PC-9 (cell line): ENCODE results near the gene FASTKD2. TPM values are rescaled to one million over a fixed set of nuclear protein-coding genes. Genes with fewer than 3 reads are reported as not detected.

ENCODE experiments used
- BruUV-seq: library from RNA; stranded (reverse); fragments of 400-500 nt; replicated peaks from 2 replicates; lab custom pipeline; 2021; lab: Mats Ljungman, UMichigan
- CTCF ChIA-PET: fragments of 300-600 bp; sonication (Branson Sonifier 250); formaldehyde crosslinking; loops from one replicate; lab custom pipeline; 2022; ENCODE audit warnings: antibody characterized with exemption; lab: Charles Lee
- POLR2A ChIA-PET: fragments of 300-600 bp; sonication (Branson Sonifier 250); formaldehyde crosslinking; loops from one replicate; lab custom pipeline; 2022; ENCODE audit warnings: antibody characterized with exemption; ENCODE audit not compliant: unreplicated experiment; lab: Charles Lee
- DNase-seq, 2 experiments: peaks; one replicate each; pipeline versions ENCODE4 v3.0.0 to v3.0.0-alpha.2; 2015 to 2022; ENCODE audit warnings: mixed read lengths in 1 of 2
- H2AFZ ChIP-seq: fragments of 200-600 bp; sonication (generic); 2 replicates; pipeline ENCODE4 v1.8.1; 2017; ENCODE audit warnings: antibody characterized with exemption
- H3F3A ChIP-seq: fragments of 200-600 bp; sonication (generic); 2 replicates; pipeline ENCODE4 v1.8.1; 2017; ENCODE audit warnings: antibody characterized with exemption, mild to moderate bottlenecking, low read depth; ENCODE audit not compliant: insufficient read depth
- H3K27ac ChIP-seq: fragments of 200-600 bp; sonication (generic); 2 replicates; pipeline ENCODE4 v1.6.1; 2016; ENCODE audit warnings: mixed run types
- H3K27me3 ChIP-seq: fragments of 200-600 bp; sonication (generic); 2 replicates; pipeline ENCODE4 v1.6.1; 2016; ENCODE audit warnings: low read depth, mixed run types; ENCODE audit not compliant: insufficient read depth
- H3K36me3 ChIP-seq: fragments of 200-600 bp; sonication (generic); 2 replicates; pipeline ENCODE4 v1.6.1; 2016; ENCODE audit warnings: low read depth, mixed run types
- H3K4me1 ChIP-seq: fragments of 200-600 bp; sonication (generic); replicated peaks from 2 replicates; pipeline ENCODE4 v1.6.1; 2016; ENCODE audit warnings: mixed run types; ENCODE audit not compliant: insufficient read depth
- H3K4me2 ChIP-seq: fragments of 200-600 bp; sonication (generic); 2 replicates; pipeline ENCODE4 v1.6.1; 2017; ENCODE audit warnings: mixed run types
- H3K4me3 ChIP-seq: fragments of 200-600 bp; sonication (generic); 2 replicates; pipeline ENCODE4 v1.6.1; 2016; ENCODE audit warnings: mixed run types
- H3K79me2 ChIP-seq: fragments of 200-600 bp; sonication (generic); 2 replicates; pipeline ENCODE4 v1.6.1; 2017; ENCODE audit warnings: low read depth, mixed run types
- H3K9me2 ChIP-seq: fragments of 200-600 bp; sonication (generic); 2 replicates; pipeline ENCODE4 v1.8.1; 2017; ENCODE audit warnings: mild to moderate bottlenecking; ENCODE audit not compliant: insufficient read depth
- H3K9me3 ChIP-seq: fragments of 200-600 bp; sonication (generic); 2 replicates; pipeline ENCODE4 v1.8.1; 2016; ENCODE audit warnings: low read depth; ENCODE audit not compliant: insufficient read depth
- H4K20me1 ChIP-seq: fragments of 200-600 bp; sonication (generic); 2 replicates; pipeline ENCODE4 v1.8.1; 2017; ENCODE audit not compliant: insufficient read depth
- EZH2 ChIP-seq: fragments of 200-600 bp; sonication (generic); IDR thresholded peaks from 2 replicates; pipeline ENCODE4 v1.8.0; 2017; ENCODE audit warnings: antibody characterized with exemption, low read depth
- intact Hi-C: fragments of 100-400 bp; cut with micrococcal nuclease; formaldehyde crosslinking; loops from one replicate; pipeline ENCODE4 v1.10.0; 2022; ENCODE audit not compliant: unreplicated experiment
- total RNA-seq: library from RNA; stranded (reverse); gene quantifications from 2 replicates; pipeline ENCODE4 v1.2.3, GENCODE V29; 2021
- TF ChIP-seq, protein P1 (sequence below): fragments of 200-600 bp; sonication (generic); conservative IDR thresholded peaks from 2 replicates; pipeline ENCODE4 v1.6.1; 2017; ENCODE audit warnings: mixed run types, antibody characterized with exemption, mild to moderate bottlenecking, moderate library complexity

The FASTKD2 gene
- total RNA-seq, 1 experiment from 2014 or later = 12.1 TPM

DNA sequence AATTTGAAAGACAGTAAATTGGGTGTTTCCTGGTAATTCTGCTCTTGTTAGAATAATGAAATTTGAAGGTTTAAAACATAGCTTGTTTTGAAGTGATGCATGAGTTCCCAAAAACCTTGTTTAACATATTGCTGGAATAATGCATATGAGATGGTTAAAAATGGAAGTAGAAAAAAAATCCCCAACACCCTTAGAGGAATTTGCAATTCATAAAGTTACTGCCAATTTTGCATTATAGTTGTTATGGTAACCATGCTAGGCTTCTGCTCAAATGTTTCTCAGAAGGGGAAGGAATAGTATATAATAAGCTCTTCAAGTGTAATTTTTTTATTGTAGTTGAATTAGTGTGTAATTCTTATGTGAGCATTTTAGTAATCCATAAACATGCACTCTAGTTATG is 49.1 kb downstream of the FASTKD2 start:
- Histone ChIP-seq H3K27me3 (no peaks in the 10 kb centered on the region), H3K9me3 (no peaks in the 10 kb centered on the region), H3K27ac (no peak overlapping the region), H3K9me2 (no peaks in the 10 kb centered on the region), H3K79me2 (no peaks in the 10 kb centered on the region), H4K20me1 (no peaks in the 10 kb centered on the region), H3K4me3 (no peak overlapping the region), H2AFZ (no peak overlapping the region), H3F3A (no peaks in the 10 kb centered on the region), H3K4me2 (no peak overlapping the region), H3K4me1 (no peaks in the 10 kb centered on the region), H3K36me3 (no peaks in the 10 kb centered on the region)
- ChIA-PET POLR2A (interaction anchor here (0.7 kb wide), 1 partner anchor 206 kb away, joined by 3 read pairs; no protein-coding TSS in a partner anchor), CTCF (no interaction called here)
- TF ChIP-seq, protein P1, sequence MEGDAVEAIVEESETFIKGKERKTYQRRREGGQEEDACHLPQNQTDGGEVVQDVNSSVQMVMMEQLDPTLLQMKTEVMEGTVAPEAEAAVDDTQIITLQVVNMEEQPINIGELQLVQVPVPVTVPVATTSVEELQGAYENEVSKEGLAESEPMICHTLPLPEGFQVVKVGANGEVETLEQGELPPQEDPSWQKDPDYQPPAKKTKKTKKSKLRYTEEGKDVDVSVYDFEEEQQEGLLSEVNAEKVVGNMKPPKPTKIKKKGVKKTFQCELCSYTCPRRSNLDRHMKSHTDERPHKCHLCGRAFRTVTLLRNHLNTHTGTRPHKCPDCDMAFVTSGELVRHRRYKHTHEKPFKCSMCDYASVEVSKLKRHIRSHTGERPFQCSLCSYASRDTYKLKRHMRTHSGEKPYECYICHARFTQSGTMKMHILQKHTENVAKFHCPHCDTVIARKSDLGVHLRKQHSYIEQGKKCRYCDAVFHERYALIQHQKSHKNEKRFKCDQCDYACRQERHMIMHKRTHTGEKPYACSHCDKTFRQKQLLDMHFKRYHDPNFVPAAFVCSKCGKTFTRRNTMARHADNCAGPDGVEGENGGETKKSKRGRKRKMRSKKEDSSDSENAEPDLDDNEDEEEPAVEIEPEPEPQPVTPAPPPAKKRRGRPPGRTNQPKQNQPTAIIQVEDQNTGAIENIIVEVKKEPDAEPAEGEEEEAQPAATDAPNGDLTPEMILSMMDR = no peak
- no peak for TF ChIP-seq EZH2
- no peak for DNase-seq
- intact Hi-C loops = no loop called here
- no TSS peak for BruUV-seq

DNA sequence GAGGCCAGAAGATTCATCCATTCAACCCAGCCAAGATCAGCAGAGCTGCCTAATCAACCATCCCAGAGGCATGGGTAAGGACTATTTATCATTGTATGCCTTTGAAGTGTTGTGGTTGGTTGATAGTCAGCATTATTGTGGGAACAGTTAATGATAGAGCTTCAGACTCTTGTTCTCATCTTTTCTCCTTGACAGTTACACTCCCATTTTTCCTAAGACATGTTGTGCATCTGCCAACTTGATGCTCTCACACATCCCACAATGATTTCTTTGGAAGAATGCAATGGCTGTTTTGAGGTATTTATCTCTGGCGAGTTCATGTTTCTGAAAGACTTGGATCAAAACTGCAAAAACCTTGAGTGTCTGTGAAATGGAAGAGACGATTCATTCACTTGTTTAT is 55.4 kb downstream of the FASTKD2 start:
- Histone ChIP-seq H3K9me3 (no peaks in the 10 kb centered on the region), H4K20me1 (no peaks in the 10 kb centered on the region), H3F3A (no peaks in the 10 kb centered on the region), H3K4me3 (no peak overlapping the region), H2AFZ (no peak overlapping the region), H3K27me3 (no peaks in the 10 kb centered on the region), H3K9me2 (no peaks in the 10 kb centered on the region; the same call in 1 of the 2 replicates), H3K27ac (no peak overlapping the region), H3K4me1 (no peaks in the 10 kb centered on the region), H3K36me3 (no peaks in the 10 kb centered on the region), H3K79me2 (no peaks in the 10 kb centered on the region), H3K4me2 (no peak overlapping the region)
- DNase-seq = no peak
- no peak for TF ChIP-seq EZH2
- TF ChIP-seq, protein P1 = no peak
- intact Hi-C loops = no loop called here
- CTCF ChIA-PET = no interaction called here
- POLR2A ChIA-PET = no interaction called here
- BruUV-seq = no TSS peak

DNA sequence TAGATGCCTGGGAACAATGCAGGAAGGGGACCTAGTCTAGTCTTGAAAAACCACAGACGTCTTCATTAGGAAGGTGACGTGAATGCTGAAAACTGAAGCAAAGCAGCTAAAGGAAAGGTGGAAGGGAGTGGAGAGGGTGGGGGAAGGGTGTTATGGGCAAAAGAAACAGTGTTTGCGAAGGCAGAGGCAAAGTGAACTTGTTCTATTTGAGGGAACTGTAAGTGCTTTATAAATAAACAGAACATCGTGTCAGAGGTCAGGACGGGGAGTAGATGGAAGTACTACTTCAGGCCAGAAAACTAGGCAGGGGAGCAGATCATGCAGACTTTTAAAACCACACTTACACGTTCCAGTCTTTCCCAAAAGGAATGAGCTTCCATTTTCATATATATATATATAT is 57.8 kb downstream of the FASTKD2 start:
- no peak for DNase-seq
- Histone ChIP-seq H3K4me1 (no peaks in the 10 kb centered on the region), H2AFZ (no peak overlapping the region), H3K36me3 (no peaks in the 10 kb centered on the region), H3K27ac (no peak overlapping the region), H4K20me1 (no peaks in the 10 kb centered on the region), H3K4me2 (no peak overlapping the region), H3K27me3 (no peaks in the 10 kb centered on the region), H3K9me2 (no peaks in the 10 kb centered on the region; the same call in 1 of the 2 replicates), H3K9me3 (no peaks in the 10 kb centered on the region), H3K79me2 (no peaks in the 10 kb centered on the region), H3F3A (no peaks in the 10 kb centered on the region), H3K4me3 (no peak overlapping the region)
- POLR2A ChIA-PET = no interaction called here
- BruUV-seq = no TSS peak
- intact Hi-C loops = no loop called here
- CTCF ChIA-PET = no interaction called here
- TF ChIP-seq, protein P1 = no peak
- TF ChIP-seq EZH2 = no peak
